HepG2 (cell line): ENCODE results near the gene TMEM50B. TPM values are rescaled to one million over a fixed set of nuclear protein-coding genes. Genes with fewer than 3 reads are reported as not detected.

Source experiments
- ATAC-seq: fragments of 200-7000 bp; cut with Tn5 transposase; 3 replicates; pipeline ENCODE4 v1.9.1; 2020; ENCODE audit warnings: mild to moderate bottlenecking, moderate library complexity
- BruUV-seq: library from RNA; stranded (reverse); fragments of 400-500 nt; replicated peaks from 2 replicates; lab custom pipeline; 2021; lab: Mats Ljungman, UMichigan
- CTCF ChIA-PET: fragments of 300-600 bp; formaldehyde crosslinking; extraction: SDS; loops from one replicate; lab custom pipeline; 2021; ENCODE audit warnings: low total read pairs, inconsistent platforms, low intra/inter-chr PET ratio; lab: Yijun Ruan, JAX
- POLR2A ChIA-PET: fragments of 350-600 bp; sonication (Branson Sonifier 250); formaldehyde crosslinking; loops from one replicate; lab custom pipeline; 2020; ENCODE audit warnings: antibody characterized with exemption, inconsistent platforms; lab: Yijun Ruan, JAX
- DNase-seq: peaks from one replicate; pipeline ENCODE4 v3.0.0-alpha.2; 2015; ENCODE audit warnings: low spot score
- FAIRE-seq: peaks from 3 replicates; lab custom pipeline; 2011; peaks lifted over from hg19 to GRCh38; lab: Jason Lieb, UNC
- H2AFZ ChIP-seq: one replicate; pipeline ENCODE4 v1.6.1; 2011; ENCODE audit warnings: low read length, inconsistent platforms
- H3K27ac ChIP-seq: fragments of 300-600 bp; 3 replicates; pipeline ENCODE4 v1.8.0; 2011; ENCODE audit warnings: mixed run types, mild to moderate bottlenecking, mixed read lengths, low read length, inconsistent platforms; ENCODE audit not compliant: insufficient read depth; ENCODE audit errors: extremely low read length
- H3K27me3 ChIP-seq, 2 experiments: fragments of 200-600 bp in 1 of 2; 2 replicates in 1 of 2; 3 replicates in 1 of 2; pipeline versions ENCODE4 v1.6.0 to v1.8.0; 2011; ENCODE audit warnings: low read length in 2 of 2, mild to moderate bottlenecking in 2 of 2, moderate library complexity in 2 of 2, inconsistent platforms in 1 of 2; ENCODE audit not compliant: insufficient read depth in 2 of 2, control insufficient read depth in 1 of 2
- H3K36me3 ChIP-seq, 2 experiments: fragments of 200-600 bp in 1 of 2; replicated peaks in 1 of 2; 2 replicates in 1 of 2; 3 replicates in 1 of 2; pipeline versions ENCODE4 v1.5.1 to v1.8.0; 2011; ENCODE audit warnings: low read length in 2 of 2, inconsistent platforms in 1 of 2; ENCODE audit not compliant: insufficient read depth in 2 of 2, control insufficient read depth in 1 of 2
- H3K4me1 ChIP-seq: 2 replicates; pipeline ENCODE4 v1.5.1; 2012; ENCODE audit warnings: low read length, inconsistent platforms; ENCODE audit not compliant: insufficient read depth
- H3K4me2 ChIP-seq: 2 replicates; pipeline ENCODE4 v1.6.0; 2011; ENCODE audit warnings: low read depth, low read length, inconsistent platforms
- H3K4me3 ChIP-seq, 3 experiments: fragments of 200-600 bp in 1 of 3; sonication (generic), shearing (Covaris generic) in 1 of 3; replicated peaks in 1 of 3; 2 replicates each; pipeline ENCODE4 v1.5.1; 2011 to 2016; ENCODE audit warnings: low read length in 3 of 3, inconsistent platforms in 2 of 3, low read depth in 2 of 3, mild to moderate bottlenecking in 2 of 3, control low read depth in 1 of 3, mixed read lengths in 1 of 3; ENCODE audit not compliant: insufficient read depth in 1 of 3
- H3K79me2 ChIP-seq: one replicate; pipeline ENCODE4 v1.6.1; 2011; ENCODE audit warnings: low read length, inconsistent platforms; ENCODE audit not compliant: insufficient read depth
- H3K9ac ChIP-seq: 2 replicates; pipeline ENCODE4 v1.6.0; 2011; ENCODE audit warnings: mild to moderate bottlenecking, low read depth, low read length, inconsistent platforms; ENCODE audit not compliant: insufficient read depth
- H3K9me3 ChIP-seq: 2 replicates; pipeline ENCODE4 v1.5.1; 2012; ENCODE audit warnings: mild to moderate bottlenecking, low read length
- H4K20me1 ChIP-seq: 2 replicates; pipeline ENCODE4 v1.6.0; 2011; ENCODE audit warnings: inconsistent platforms, mild to moderate bottlenecking, low read length, moderate library complexity; ENCODE audit not compliant: insufficient read depth
- FOXA3 ChIP-seq: IDR thresholded peaks from 2 replicates; pipeline ENCODE4 v1.6.1; 2016; ENCODE audit warnings: missing genetic modification reagents, missing compliant biosample characterization
- ZFP62 ChIP-seq: sonication (generic); formaldehyde crosslinking; IDR thresholded peaks from 2 replicates; pipeline ENCODE4 v1.4.0; 2020; ENCODE audit warnings: missing genetic modification reagents
- WGBS: methylation state at CpG from one replicate; pipeline ENCODE4 v1.1.6; 2017; ENCODE audit warnings: low lambda C conversion rate; 5-methylcytosine and 5-hydroxymethylcytosine counted together
- in situ Hi-C: cut with HindIII; loops from 2 replicates; pipeline ENCODE4 v1.10.0; 2017; ENCODE audit warnings: low pct_unique_long_range_greater_than_20kb; ENCODE audit not compliant: extremely low pct_ligation_motif_present
- intact Hi-C: fragments of 100-400 bp; cut with micrococcal nuclease; formaldehyde crosslinking; loops from one replicate; pipeline ENCODE4 v1.10.0; 2022; ENCODE audit not compliant: unreplicated experiment
- polyA plus RNA-seq, 8 experiments: library from polyadenylated mRNA; depleted of rRNA in 3 of 8; stranded (reverse) in 7 of 8; unstranded in 1 of 8; fragments of >200 nt; fragmentation: Illumina TruSeq in 4 of 8; extraction: Trizol in 4 of 8; gene quantifications; 2 replicates each; pipeline versions ENCODE4 v1.2.1 to v1.2.3, GENCODE V29; 2011 to 2016; ENCODE audit warnings: low read depth in 4 of 8, missing spikeins in 1 of 8, mixed read lengths in 1 of 8; ENCODE audit not compliant: insufficient read depth in 1 of 8
- total RNA-seq, 5 experiments: library from RNA; depleted of rRNA; stranded (reverse); fragments of >200 nt; fragmentation: Illumina TruSeq; extraction: Trizol; gene quantifications; 2 replicates each; pipeline ENCODE4 v1.2.3, GENCODE V29; 2016; ENCODE audit warnings: low read depth in 1 of 5
- TF ChIP-seq, protein P1 (sequence below): sonication (generic); formaldehyde crosslinking; IDR thresholded peaks from 2 replicates; pipeline ENCODE4 v1.4.0; 2020; ENCODE audit warnings: low read depth, missing genetic modification reagents
- TF ChIP-seq, protein P2 (sequence below): sonication (generic); formaldehyde crosslinking; IDR thresholded peaks from 2 replicates; pipeline ENCODE4 v1.5.0; 2020; ENCODE audit warnings: missing genetic modification reagents, mild to moderate bottlenecking, borderline replicate concordance
- TF ChIP-seq, protein P3 (sequence below), 2 experiments: fragments of 450-650 bp in 1 of 2; sonication (generic) in 1 of 2; formaldehyde crosslinking in 1 of 2; IDR thresholded peaks; 2 replicates each; pipeline versions ENCODE4 v1.6.1 to v1.8.0; 2016 to 2022; ENCODE audit warnings: antibody characterized with exemption in 1 of 2, mild to moderate bottlenecking in 1 of 2, missing genetic modification reagents in 1 of 2

Gene TMEM50B
- total and polyA plus RNA-seq, 2 of the 13 experiments (the other 11 are each of a cell fraction or from before 2014, with no cell fraction given): 29.9 to 46.3 TPM

DNA sequence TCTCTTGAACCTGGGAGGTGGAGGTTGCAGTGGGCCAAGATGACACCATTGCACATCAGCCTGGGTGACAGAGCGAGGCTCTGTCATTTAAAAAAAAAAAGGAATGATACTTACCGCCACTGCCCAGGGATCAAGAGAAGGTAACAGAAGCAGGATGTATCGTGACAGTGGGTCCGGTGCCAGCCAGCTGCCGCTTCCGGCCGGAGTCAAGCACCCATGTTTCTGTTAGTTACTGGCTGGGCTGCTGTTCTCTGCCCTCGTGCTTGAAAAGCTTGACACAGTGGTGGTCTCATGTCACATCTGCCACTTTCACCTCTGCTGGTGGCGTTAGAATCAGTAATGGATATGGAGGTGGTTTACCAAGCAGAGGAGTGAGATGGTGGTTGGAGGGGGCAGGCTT, 55.6 kb downstream of the TMEM50B start (continued):
- TF ChIP-seq, protein P1, sequence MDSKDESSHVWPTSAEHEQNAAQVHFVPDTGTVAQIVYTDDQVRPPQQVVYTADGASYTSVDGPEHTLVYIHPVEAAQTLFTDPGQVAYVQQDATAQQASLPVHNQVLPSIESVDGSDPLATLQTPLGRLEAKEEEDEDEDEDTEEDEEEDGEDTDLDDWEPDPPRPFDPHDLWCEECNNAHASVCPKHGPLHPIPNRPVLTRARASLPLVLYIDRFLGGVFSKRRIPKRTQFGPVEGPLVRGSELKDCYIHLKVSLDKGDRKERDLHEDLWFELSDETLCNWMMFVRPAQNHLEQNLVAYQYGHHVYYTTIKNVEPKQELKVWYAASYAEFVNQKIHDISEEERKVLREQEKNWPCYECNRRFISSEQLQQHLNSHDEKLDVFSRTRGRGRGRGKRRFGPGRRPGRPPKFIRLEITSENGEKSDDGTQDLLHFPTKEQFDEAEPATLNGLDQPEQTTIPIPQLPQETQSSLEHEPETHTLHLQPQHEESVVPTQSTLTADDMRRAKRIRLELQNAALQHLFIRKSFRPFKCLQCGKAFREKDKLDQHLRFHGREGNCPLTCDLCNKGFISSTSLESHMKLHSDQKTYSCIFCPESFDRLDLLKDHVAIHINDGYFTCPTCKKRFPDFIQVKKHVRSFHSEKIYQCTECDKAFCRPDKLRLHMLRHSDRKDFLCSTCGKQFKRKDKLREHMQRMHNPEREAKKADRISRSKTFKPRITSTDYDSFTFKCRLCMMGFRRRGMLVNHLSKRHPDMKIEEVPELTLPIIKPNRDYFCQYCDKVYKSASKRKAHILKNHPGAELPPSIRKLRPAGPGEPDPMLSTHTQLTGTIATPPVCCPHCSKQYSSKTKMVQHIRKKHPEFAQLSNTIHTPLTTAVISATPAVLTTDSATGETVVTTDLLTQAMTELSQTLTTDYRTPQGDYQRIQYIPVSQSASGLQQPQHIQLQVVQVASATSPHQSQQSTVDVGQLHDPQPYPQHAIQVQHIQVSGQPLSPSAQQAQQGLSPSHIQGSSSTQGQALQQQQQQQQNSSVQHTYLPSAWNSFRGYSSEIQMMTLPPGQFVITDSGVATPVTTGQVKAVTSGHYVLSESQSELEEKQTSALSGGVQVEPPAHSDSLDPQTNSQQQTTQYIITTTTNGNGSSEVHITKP (CRISPR knock-in tag): no peak
- TF ChIP-seq, all 625 proteins: peak for 0

DNA sequence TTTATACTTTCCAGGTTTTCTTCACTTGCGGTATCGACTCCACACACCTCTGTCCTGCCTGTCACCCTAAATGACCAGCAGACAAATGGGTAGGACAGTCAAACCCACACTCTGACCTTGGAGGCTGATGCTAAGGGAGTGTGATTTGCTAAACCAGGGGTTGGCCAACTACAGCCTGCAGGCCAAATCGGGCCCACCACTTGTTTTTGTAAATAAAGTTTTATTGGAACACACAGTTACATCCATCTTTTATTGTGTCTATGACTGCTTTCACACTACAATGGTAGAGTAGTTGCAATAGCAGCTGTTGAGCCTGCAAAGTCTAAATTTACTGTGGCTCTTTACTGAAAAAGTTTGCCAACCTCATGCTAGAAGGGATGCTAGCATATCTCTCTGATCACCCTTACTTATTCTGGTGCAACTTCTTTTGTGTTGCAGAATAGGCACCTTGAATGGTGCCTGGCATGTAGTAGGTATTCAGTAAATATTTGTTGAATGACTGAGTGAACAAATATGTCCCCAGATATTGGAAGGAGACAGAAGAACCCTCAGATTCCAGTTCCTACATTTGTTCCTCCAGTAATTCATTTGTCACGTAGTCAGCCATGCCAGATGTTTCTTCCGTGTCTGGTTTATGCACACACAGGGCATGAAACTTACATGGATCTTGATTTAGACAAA, 57.9 kb downstream of the TMEM50B start:
- ChIA-PET POLR2A (no interaction called here), CTCF (no interaction called here)
- peak; percentile 42 for DNase-seq
- 95% methylated on average over 5 of the region's 5 CpGs for WGBS
- no peak for FAIRE-seq
- intact Hi-C loops: no loop called here
- H2AFZ ChIP-seq: no peak overlapping the region
- no peaks in the 10 kb centered on the region for H3K27me3 ChIP-seq
- H3K36me3 ChIP-seq: peaks cover 15 to 61% of the 10 kb centered on the region in 2 experiments
- no peak overlapping the region for H3K9ac ChIP-seq
- peak; percentile 22; the same call in 1 of the 3 replicates for ATAC-seq
- peaks cover 14% of the 10 kb centered on the region for H3K79me2 ChIP-seq
- no peaks in the 10 kb centered on the region for H3K9me3 ChIP-seq
- H3K4me3 ChIP-seq: no peak overlapping the region
- H4K20me1 ChIP-seq: 0 out of 2 replicates have a peak, but pooled peaks cover 2% of the 10 kb centered on the region
- peaks cover 28% of the 10 kb centered on the region for H3K4me1 ChIP-seq
- no peak overlapping the region for H3K27ac ChIP-seq
- BruUV-seq: TSS peak; percentile 36
- H3K4me2 ChIP-seq: no peak overlapping the region
- in situ Hi-C loops: no loop called here
- TF ChIP-seq ZFP62 (CRISPR knock-in tag): no peak
- TF ChIP-seq, protein P2, sequence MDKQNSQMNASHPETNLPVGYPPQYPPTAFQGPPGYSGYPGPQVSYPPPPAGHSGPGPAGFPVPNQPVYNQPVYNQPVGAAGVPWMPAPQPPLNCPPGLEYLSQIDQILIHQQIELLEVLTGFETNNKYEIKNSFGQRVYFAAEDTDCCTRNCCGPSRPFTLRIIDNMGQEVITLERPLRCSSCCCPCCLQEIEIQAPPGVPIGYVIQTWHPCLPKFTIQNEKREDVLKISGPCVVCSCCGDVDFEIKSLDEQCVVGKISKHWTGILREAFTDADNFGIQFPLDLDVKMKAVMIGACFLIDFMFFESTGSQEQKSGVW (CRISPR knock-in tag): no peak
- 0 out of 2 replicates have a peak, but pooled peaks have one; percentile 14 for TF ChIP-seq FOXA3
- TF ChIP-seq, protein P3, sequence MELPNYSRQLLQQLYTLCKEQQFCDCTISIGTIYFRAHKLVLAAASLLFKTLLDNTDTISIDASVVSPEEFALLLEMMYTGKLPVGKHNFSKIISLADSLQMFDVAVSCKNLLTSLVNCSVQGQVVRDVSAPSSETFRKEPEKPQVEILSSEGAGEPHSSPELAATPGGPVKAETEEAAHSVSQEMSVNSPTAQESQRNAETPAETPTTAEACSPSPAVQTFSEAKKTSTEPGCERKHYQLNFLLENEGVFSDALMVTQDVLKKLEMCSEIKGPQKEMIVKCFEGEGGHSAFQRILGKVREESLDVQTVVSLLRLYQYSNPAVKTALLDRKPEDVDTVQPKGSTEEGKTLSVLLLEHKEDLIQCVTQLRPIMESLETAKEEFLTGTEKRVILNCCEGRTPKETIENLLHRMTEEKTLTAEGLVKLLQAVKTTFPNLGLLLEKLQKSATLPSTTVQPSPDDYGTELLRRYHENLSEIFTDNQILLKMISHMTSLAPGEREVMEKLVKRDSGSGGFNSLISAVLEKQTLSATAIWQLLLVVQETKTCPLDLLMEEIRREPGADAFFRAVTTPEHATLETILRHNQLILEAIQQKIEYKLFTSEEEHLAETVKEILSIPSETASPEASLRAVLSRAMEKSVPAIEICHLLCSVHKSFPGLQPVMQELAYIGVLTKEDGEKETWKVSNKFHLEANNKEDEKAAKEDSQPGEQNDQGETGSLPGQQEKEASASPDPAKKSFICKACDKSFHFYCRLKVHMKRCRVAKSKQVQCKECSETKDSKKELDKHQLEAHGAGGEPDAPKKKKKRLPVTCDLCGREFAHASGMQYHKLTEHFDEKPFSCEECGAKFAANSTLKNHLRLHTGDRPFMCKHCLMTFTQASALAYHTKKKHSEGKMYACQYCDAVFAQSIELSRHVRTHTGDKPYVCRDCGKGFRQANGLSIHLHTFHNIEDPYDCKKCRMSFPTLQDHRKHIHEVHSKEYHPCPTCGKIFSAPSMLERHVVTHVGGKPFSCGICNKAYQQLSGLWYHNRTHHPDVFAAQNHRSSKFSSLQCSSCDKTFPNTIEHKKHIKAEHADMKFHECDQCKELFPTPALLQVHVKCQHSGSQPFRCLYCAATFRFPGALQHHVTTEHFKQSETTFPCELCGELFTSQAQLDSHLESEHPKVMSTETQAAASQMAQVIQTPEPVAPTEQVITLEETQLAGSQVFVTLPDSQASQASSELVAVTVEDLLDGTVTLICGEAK (IDR thresholded peaks at IDR 0.05): peak; percentile 71
- TF ChIP-seq, protein P3 (CRISPR knock-in tag; IDR thresholded peaks at IDR 0.05): peak; percentile 98
